GM13976 (cell line): ENCODE data around the gene TGM4.
A peak's percentile ranks its signal among the peaks of the same experiment; 100 is the strongest.

Source experiments
- DNase-seq: peaks from one replicate; pipeline ENCODE4 v3.0.0; 2012; ENCODE audit warnings: low spot score
- CTCF ChIP-seq: IDR thresholded peaks from 2 replicates; pipeline ENCODE4 v1.5.1; 2012; ENCODE audit warnings: borderline replicate concordance, mild to moderate bottlenecking; ENCODE audit not compliant: insufficient read depth; ENCODE audit errors: extremely low read depth, missing control alignments, control extremely low read depth
- in situ Hi-C: fragments of 300-500 bp; cut with MboI; formaldehyde crosslinking; loops from one replicate; pipeline ENCODE4 v1.12.0; 2022; ENCODE audit warnings: low sequenced_read_pairs, mixed read lengths, inconsistent platforms; ENCODE audit not compliant: unreplicated experiment

TGM4 gene

GRCh38 chr3:44954304-44954703 lies 79.9 kb downstream of the TGM4 start:
- no peak for DNase-seq
- no peak for TF ChIP-seq CTCF
- in situ Hi-C loops: no loop called here

GRCh38 chr3:44954962-44955361 lies 80.6 kb downstream of the TGM4 start:
- peak; percentile 60 for DNase-seq
- TF ChIP-seq CTCF: no peak
- in situ Hi-C loops: no loop called here

- in situ Hi-C loops: no loop called here
- no peak for TF ChIP-seq CTCF
- DNase-seq: no peak
These were observed 81.5 kb downstream of the TGM4 start for GRCh38 chr3:44955917-44956316.

GRCh38 chr3:44957986-44958385 lies 83.6 kb downstream of the TGM4 start:
- TF ChIP-seq CTCF: no peak
- DNase-seq: no peak
- in situ Hi-C loops: no loop called here

GRCh38 chr3:44958386-44958785 lies 84.0 kb downstream of the TGM4 start:
- no peak for TF ChIP-seq CTCF
- DNase-seq: no peak
- in situ Hi-C loops: no loop called here

GRCh38 chr3:44960387-44961026 lies 86.1 kb downstream of the TGM4 start:
- DNase-seq: no peak
- in situ Hi-C loops: no loop called here
- no peak for TF ChIP-seq CTCF

- no peak for TF ChIP-seq CTCF
- in situ Hi-C loops: no loop called here
- DNase-seq: no peak
These were observed 87.5 kb downstream of the TGM4 start for GRCh38 chr3:44961888-44962287.
